Retinal pigment epithelial cell (primary cell): Measurements from ENCODE around the gene C19orf33.
"Not testable (repeated sequence)": the region's sequence is repeated elsewhere in the genome, so short reads cannot be mapped to it uniquely, and the experiment has no call there.

ENCODE experiments used
- DNase-seq: peaks from one replicate; pipeline ENCODE4 v3.0.0-alpha.2; 2010; ENCODE audit warnings: low read depth
- H3K4me3 ChIP-seq: 2 replicates; pipeline ENCODE4 v1.5.1; 2011; ENCODE audit warnings: mild to moderate bottlenecking, low read length, control low read depth, moderate library complexity
- TF ChIP-seq, protein P1 (sequence below): conservative IDR thresholded peaks from 2 replicates; pipeline ENCODE4 v1.5.1; 2011; ENCODE audit warnings: low read depth, low read length, control low read depth, inconsistent platforms

Gene C19orf33

DNA sequence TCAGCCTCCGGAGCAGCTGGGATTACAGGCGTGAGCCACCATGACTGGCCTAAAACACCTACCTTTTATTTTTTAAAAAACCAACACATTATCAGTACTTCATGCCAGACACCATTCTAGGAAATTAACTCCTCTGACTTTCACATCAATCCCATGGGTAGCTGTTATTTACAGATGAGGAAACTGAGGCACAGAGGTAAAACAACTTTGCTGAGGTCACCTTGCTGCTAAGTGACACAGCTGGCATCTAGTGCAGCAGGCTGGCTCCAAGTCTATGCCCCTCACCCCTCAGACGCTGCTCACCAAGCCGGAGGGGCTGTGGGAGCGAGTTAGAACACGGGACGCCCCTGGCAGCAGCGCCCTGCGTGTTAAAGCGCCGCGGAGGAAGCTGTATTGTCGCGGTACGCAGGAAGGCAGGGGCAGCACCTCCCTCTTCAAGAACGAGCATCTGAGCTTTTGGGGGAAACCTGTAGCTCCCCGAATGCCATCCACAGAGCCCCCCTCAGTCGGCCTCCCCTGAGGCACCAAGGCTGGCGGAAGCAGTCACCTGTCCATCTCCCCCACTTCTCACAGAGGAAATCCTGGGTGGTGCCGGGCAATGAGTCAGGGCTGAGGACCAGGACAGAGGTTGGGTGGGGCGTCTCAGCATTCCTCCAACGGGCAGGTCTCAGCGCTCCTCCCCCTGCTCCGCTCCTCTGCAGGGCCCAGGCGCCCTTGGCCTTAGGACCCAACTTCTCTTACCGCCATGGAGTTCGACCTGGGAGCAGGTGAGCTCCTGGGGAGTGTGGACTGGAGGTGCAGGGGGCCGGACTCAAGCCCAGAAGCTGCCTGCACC lies at the start of gene C19orf33:
TSS of gene C19orf33 (plus strand) at position 735 of the 835 bp plus-strand sequence. CDS start at position 746, 11 bp downstream.
- peak within 1 kb of the TSS; percentile 38 for H3K4me3 ChIP-seq
- peak; percentile 37 for DNase-seq

DNA sequence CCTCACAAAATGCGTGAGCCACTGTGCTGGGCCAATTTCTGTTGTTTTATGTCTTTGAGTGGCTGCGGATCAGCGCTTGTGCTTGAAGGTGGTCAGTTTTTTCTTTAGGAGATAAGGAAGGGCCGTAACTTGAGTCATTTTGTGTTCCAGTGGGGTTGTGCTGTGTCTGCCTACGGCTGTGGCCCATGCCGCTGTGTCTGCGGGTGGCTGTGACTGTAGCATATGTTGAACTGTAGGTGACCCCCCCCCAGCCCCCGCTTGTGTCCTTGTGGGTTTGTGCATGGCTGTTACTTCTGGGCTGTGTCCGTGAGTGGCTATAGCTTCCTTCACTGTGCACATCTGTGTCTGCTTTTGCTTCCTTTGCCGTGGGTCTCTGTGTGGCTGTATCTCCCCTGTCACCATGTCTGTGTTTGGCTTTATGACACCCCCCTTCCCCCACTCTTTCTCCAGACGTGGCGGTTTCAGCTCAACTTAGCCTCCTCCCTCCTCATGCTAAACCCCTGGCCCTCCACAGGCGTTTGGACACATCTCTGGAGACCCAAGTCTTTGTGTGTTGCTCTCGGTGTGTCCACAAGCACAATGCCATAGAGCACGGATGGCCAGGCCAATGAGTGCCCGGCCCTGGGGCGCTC lies 48.6 kb upstream of the C19orf33 start:
- no peak overlapping the region for H3K4me3 ChIP-seq
- TF ChIP-seq, protein P1, sequence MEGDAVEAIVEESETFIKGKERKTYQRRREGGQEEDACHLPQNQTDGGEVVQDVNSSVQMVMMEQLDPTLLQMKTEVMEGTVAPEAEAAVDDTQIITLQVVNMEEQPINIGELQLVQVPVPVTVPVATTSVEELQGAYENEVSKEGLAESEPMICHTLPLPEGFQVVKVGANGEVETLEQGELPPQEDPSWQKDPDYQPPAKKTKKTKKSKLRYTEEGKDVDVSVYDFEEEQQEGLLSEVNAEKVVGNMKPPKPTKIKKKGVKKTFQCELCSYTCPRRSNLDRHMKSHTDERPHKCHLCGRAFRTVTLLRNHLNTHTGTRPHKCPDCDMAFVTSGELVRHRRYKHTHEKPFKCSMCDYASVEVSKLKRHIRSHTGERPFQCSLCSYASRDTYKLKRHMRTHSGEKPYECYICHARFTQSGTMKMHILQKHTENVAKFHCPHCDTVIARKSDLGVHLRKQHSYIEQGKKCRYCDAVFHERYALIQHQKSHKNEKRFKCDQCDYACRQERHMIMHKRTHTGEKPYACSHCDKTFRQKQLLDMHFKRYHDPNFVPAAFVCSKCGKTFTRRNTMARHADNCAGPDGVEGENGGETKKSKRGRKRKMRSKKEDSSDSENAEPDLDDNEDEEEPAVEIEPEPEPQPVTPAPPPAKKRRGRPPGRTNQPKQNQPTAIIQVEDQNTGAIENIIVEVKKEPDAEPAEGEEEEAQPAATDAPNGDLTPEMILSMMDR = no peak
- DNase-seq = no peak

More for the DNA sequence above, at the start of gene C19orf33:
- TF ChIP-seq, protein P1 = no peak

DNA sequence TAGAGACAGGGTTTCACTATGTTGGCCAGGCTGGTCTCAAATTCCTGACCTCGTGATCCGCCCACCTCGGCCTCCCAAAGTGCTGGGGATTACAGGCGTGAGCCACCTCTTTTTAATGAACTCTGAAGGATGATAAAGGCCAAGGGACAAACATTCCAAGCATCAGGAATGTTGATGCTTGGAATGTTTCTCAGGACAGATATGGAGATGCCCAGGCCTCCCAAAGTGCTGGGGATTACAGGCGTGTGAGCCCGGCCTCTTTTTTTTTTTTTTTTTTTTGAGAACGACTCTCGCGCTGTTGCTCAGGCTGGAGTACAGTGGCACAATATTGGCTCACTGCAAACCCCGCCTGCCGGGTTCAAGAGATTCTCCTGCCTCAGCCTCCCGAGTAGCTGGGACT lies 42.1 kb upstream of the C19orf33 start:
- not testable (repeated sequence) for H3K4me3 ChIP-seq, DNase-seq

DNA sequence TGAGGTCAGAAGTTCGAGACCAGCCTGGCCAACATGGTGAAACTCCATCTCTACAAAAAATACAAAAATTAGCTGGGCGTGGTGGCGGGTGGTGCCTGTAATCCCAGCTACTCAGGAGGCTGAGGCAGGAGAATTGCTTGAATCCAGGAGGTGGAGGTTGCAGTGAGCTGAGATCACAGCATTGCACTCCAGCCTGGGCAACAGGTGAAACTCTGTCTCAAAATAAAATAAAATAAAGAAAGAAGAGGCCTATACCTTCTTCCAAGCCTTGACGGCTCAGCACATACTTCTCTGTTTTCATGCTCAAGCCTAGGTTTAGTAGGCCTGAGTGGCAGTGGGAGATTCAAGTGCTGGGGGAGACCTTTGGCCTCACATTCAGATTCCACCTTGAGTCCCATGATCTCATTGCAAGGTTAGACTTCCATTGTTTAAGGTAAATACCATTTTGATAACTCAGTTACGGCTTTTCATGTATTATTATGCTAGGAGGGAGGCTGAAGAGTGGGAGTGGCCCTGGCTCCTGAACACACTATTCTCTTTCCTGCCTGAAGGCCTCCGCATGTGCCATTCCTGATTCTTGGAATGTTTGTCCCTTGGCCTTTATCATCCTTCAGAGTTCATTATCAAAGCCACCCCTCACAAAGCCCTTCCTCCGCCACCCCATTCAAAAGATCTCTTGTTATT lies 41.3 kb upstream of the C19orf33 start:
- H3K4me3 ChIP-seq = no peak overlapping the region
- TF ChIP-seq, protein P1 = no peak
- no peak for DNase-seq

DNA sequence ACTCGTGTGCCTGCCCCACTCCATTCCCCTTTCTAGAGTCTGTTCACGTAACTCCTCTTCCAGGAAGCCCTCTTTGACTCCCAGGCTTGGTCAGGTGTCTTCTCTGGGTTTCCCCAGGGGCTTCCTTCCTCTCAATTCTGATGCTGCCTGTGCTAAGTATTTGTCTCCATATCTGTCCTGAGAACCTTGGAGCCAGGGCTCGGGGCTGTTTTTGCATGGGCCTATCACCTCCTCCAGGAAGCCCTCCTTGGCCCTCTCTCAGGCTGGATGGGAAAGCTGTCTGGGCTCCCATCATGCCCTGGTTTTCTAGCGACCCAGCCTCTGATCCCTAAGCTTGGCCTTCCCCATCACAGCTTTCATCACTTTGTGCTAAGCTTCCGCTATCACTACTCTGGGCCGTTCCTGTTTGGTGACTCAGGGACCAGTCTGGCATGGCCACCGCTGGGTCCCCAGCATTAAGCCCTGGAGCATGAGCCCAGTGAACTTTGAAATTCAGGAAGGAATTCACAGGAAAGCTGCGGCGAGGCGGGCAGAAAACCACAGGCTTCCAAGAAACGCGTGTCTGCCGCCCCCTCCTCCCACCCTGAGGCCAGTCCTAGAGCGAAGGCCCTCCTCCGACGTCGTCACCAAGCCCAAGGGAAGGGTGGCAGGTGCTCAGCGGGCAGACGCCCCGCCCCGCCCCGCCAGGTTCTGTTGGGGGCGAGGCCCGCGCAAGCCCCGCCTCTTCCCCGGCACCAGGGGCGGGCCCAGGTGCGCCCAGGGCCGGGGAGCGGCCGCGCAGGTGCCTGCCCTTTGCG lies 40.2 kb upstream of the C19orf33 start:
- DNase-seq = peak; percentile 45
- peak overlapping the region; percentile 55 for H3K4me3 ChIP-seq
- TF ChIP-seq, protein P1 = no peak

DNA sequence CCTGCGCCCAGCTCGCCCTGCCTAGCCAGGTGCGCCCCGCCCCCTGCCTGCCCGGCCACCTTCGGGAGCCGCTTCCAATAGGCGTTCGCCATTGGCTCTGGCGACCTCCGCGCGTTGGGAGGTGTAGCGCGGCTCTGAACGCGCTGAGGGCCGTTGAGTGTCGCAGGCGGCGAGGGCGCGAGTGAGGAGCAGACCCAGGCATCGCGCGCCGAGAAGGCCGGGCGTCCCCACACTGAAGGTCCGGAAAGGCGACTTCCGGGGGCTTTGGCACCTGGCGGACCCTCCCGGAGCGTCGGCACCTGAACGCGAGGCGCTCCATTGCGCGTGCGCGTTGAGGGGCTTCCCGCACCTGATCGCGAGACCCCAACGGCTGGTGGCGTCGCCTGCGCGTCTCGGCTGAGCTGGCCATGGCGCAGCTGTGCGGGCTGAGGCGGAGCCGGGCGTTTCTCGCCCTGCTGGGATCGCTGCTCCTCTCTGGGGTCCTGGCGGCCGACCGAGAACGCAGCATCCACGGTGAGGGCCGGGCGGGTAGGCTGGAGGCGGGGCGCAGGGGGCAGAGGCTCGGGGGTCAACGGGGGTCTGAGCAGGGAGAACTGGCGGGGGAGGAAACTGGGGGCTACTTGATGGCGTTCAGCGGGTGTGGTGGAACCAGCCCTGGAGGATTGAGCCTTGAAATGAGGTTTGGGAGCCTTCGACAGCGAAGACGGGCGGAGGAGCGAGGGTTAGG lies 39.4 kb upstream of the C19orf33 start, which contains the start of gene SPINT2:
TSS of gene SPINT2 (plus strand) at position 88 of the 727 bp plus-strand sequence. CDS start at position 408, 320 bp downstream.
- TF ChIP-seq, protein P1 = no peak
- peak within 1 kb of the TSS; percentile 55 for H3K4me3 ChIP-seq
- no peak for DNase-seq
